ENCODE results near the gene OR2B2. TPM values are rescaled to one million over a fixed set of nuclear protein-coding genes. Genes with fewer than 3 reads are reported as not detected.

Gene OR2B2
- total RNA-seq, 1 experiment from 2014 or later, result not detected

- TF ChIP-seq ERG (CRISPR knock-in tag; IDR thresholded peaks at IDR 0.05), result peak; percentile 91
- TF ChIP-seq ZNF219 (CRISPR knock-in tag; IDR thresholded peaks at IDR 0.05; ENCODE audit: borderline replicate concordance), result 0 out of 2 replicates have a peak, but pooled peaks have one; percentile 81
- TF ChIP-seq ZNF423 (CRISPR knock-in tag; IDR thresholded peaks at IDR 0.05), result peak; percentile 3; the same call in 1 of the 2 replicates
- peak; percentile 89; the same call in 1 of the 2 replicates for TF ChIP-seq ZNF532 (CRISPR knock-in tag; IDR thresholded peaks at IDR 0.05; ENCODE audit: borderline replicate concordance)
- no peak for TF ChIP-seq TCF7 (CRISPR knock-in tag; IDR thresholded peaks at IDR 0.05; ENCODE audit: low read depth)
- TF ChIP-seq SMAD3 (CRISPR knock-in tag; IDR thresholded peaks at IDR 0.05; ENCODE audit: borderline replicate concordance), result peak; percentile 34; the same call in 1 of the 2 replicates
- peak; percentile 31; the same call in 1 of the 2 replicates for TF ChIP-seq USF1 (CRISPR knock-in tag; IDR thresholded peaks at IDR 0.05)
- peak; percentile 90 for TF ChIP-seq ZNF671 (CRISPR knock-in tag; IDR thresholded peaks at IDR 0.05)
- TF ChIP-seq ZNF317 (CRISPR knock-in tag; IDR thresholded peaks at IDR 0.05; ENCODE audit: borderline replicate concordance, low read depth), result no peak; the same call in 1 of the 2 replicates
- TF ChIP-seq SP1 (CRISPR knock-in tag; conservative IDR thresholded peaks at IDR 0.05), result no peak
- TF ChIP-seq PRDM15 (CRISPR knock-in tag; IDR thresholded peaks at IDR 0.05), result no peak
- peak; percentile 73; the same call in 1 of the 2 replicates for TF ChIP-seq NFE2L1 (CRISPR knock-in tag; IDR thresholded peaks at IDR 0.05)
- TF ChIP-seq CBFB (CRISPR knock-in tag; IDR thresholded peaks at IDR 0.05; ENCODE audit: low read depth), result no peak
- no peak for TF ChIP-seq RELA (CRISPR knock-in tag; IDR thresholded peaks at IDR 0.05; ENCODE audit: borderline replicate concordance)
- TF ChIP-seq ZNF138 (CRISPR knock-in tag; conservative IDR thresholded peaks at IDR 0.05), result 0 out of 2 replicates have a peak, but pooled peaks have one; percentile 13
- peak; percentile 59; the same call in 1 of the 2 replicates for TF ChIP-seq ATF2 (CRISPR knock-in tag; IDR thresholded peaks at IDR 0.05; ENCODE audit: borderline replicate concordance, low read depth)
- peak; percentile 75; the same call in 1 of the 2 replicates for TF ChIP-seq ATF3 (CRISPR knock-in tag; conservative IDR thresholded peaks at IDR 0.05)
- peak; percentile 95 for TF ChIP-seq FOXP1 (CRISPR knock-in tag; IDR thresholded peaks at IDR 0.05; ENCODE audit: borderline replicate concordance)
- TF ChIP-seq ZNF121 (CRISPR knock-in tag; IDR thresholded peaks at IDR 0.05), result no peak
- 0 out of 2 replicates have a peak, but pooled peaks have one; percentile 68 for TF ChIP-seq TP53 (CRISPR knock-in tag; IDR thresholded peaks at IDR 0.05)
- TF ChIP-seq E2F5 (CRISPR knock-in tag; IDR thresholded peaks at IDR 0.05), result peak; percentile 73; the same call in 1 of the 2 replicates
- no peak; the same call in 1 of the 2 replicates for TF ChIP-seq USF2 (CRISPR knock-in tag; IDR thresholded peaks at IDR 0.05)
- TF ChIP-seq MYBL2 (CRISPR knock-in tag; IDR thresholded peaks at IDR 0.05), result peak; percentile 74
- no peak for TF ChIP-seq JUN (CRISPR knock-in tag; IDR thresholded peaks at IDR 0.05)
These were observed 38.9 kb downstream of the OR2B2 start (continued) for GRCh38 chr6:27873021-27873940.

All from WTC11 (cell line).